ENCODE data around the gene NHSL2.

DNA sequence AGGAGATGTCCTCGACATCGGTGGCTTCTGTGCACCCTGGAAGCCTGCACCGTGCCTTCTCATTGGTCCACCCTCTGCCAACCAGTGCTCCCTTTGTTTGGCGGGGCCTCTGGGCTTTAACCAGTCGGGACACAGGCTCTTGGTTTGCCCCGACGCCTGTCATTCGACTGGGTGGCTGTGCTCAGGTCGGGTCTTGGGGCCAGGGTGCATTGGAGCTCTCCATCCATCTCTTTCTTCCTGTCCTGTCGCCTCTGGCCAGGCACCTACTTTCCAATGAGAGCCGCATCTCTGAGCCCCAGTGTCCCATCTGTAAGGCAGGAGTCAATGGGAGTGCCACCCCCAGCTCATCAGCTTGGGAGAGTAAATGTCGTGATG, 37.2 kb upstream of the NHSL2 start:
- TF ChIP-seq POLR2A (IDR thresholded peaks at IDR 0.05; ENCODE audit: low read depth, low read length) (no peak), POLR2AphosphoS5 (IDR thresholded peaks at IDR 0.05; ENCODE audit: low read depth, low read length) (no peak)
